K562 (cell line): ENCODE measurements around the gene RFPL3. TPM values are rescaled to one million over a fixed set of nuclear protein-coding genes. Genes with fewer than 3 reads are reported as not detected.

Experiments
- CCAR2 ChIP-seq: fragments of 200-400 bp; formaldehyde crosslinking; IDR thresholded peaks from 2 replicates; pipeline ENCODE4 v1.6.1; 2017; ENCODE audit warnings: mild to moderate bottlenecking, low read depth, low read length
- HEY1 ChIP-seq: fragments of 250-450 bp; sonication (Bioruptor Pico); IDR thresholded peaks from 2 replicates; pipeline ENCODE4 v1.5.0; 2020; ENCODE audit warnings: mild to moderate bottlenecking, moderate library complexity, borderline replicate concordance
- KLF13 ChIP-seq: fragments of 450-650 bp; IDR thresholded peaks from 2 replicates; pipeline ENCODE4 v1.6.1; 2016; ENCODE audit warnings: missing genetic modification characterization, low read depth, mild to moderate bottlenecking, missing compliant biosample characterization, moderate library complexity, borderline replicate concordance
- RFX7 ChIP-seq: fragments of 250-450 bp; sonication (Bioruptor Pico); IDR thresholded peaks from 2 replicates; pipeline ENCODE4 v1.5.1; 2021; ENCODE audit warnings: mild to moderate bottlenecking
- polyA plus RNA-seq, 8 experiments: library from polyadenylated mRNA; depleted of rRNA in 4 of 8; stranded (reverse) in 5 of 8; unstranded in 3 of 8; fragments of >200 nt; fragmentation: Nextera tagmentation in 2 of 8; fragmentation: Illumina TruSeq in 1 of 8; extraction: Ambion mirVana in 2 of 8; extraction: Trizol in 1 of 8; gene quantifications; 2 replicates each; pipeline versions ENCODE4 v1.2.1 to v1.2.3, GENCODE V29; 2011 to 2014; ENCODE audit warnings: inconsistent platforms in 1 of 8, missing spikeins in 1 of 8
- total RNA-seq, 7 experiments: library from RNA; depleted of rRNA in 6 of 7; stranded (reverse); fragments of >200 nt in 6 of 7; fragmentation: Illumina TruSeq in 2 of 7; extraction: Trizol in 2 of 7; gene quantifications; 2 replicates each; pipeline versions ENCODE4 v1.2.1 to v1.2.3, GENCODE V29; 2011 to 2021; ENCODE audit warnings: low replicate concordance in 1 of 7
- TF ChIP-seq, protein P1 (sequence below), 2 experiments: fragments of 450-650 bp; IDR thresholded peaks; 2 replicates each; pipeline ENCODE4 v1.6.1; 2018; ENCODE audit warnings: mild to moderate bottlenecking in 2 of 2, low read depth in 1 of 2; ENCODE audit not compliant: partially characterized antibody in 2 of 2
- TF ChIP-seq, protein P2 (sequence below), 2 experiments: IDR thresholded peaks; 2 replicates each; pipeline ENCODE4 v1.6.1; 2011; ENCODE audit warnings: borderline replicate concordance in 1 of 2, control low read depth in 1 of 2, low read depth in 1 of 2, low read length in 1 of 2, mild to moderate bottlenecking in 1 of 2, mixed read lengths in 1 of 2, moderate library complexity in 1 of 2; ENCODE audit not compliant: insufficient read depth in 1 of 2, insufficient read length in 1 of 2, poor library complexity in 1 of 2, severe bottlenecking in 1 of 2; ENCODE audit errors: extremely low read depth in 1 of 2

RFPL3 gene
- total and polyA plus RNA-seq, 9 of the 15 experiments (the other 6 are each of a cell fraction or from before 2014, with no cell fraction given) = not detected

DNA sequence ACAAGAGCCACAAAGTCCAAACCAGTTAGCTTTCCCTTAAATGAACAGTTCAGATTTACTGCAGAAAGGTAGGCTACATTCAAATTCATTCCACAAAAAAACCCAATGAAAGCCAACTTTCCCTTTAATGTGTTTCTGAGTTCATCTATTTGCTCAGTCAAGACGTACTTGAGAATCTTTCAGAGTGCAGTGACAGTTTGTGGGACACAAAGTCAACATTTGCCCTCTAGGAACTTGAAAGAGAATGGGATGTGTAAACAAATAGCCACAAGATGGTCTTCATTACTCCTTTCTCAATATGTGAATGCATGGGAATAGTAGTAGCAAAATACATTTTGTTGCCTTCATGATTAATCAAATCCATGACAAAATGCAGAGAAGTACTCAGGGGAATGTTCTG is 38.6 kb downstream of the RFPL3 start (continued):
- TF ChIP-seq, protein P1, sequence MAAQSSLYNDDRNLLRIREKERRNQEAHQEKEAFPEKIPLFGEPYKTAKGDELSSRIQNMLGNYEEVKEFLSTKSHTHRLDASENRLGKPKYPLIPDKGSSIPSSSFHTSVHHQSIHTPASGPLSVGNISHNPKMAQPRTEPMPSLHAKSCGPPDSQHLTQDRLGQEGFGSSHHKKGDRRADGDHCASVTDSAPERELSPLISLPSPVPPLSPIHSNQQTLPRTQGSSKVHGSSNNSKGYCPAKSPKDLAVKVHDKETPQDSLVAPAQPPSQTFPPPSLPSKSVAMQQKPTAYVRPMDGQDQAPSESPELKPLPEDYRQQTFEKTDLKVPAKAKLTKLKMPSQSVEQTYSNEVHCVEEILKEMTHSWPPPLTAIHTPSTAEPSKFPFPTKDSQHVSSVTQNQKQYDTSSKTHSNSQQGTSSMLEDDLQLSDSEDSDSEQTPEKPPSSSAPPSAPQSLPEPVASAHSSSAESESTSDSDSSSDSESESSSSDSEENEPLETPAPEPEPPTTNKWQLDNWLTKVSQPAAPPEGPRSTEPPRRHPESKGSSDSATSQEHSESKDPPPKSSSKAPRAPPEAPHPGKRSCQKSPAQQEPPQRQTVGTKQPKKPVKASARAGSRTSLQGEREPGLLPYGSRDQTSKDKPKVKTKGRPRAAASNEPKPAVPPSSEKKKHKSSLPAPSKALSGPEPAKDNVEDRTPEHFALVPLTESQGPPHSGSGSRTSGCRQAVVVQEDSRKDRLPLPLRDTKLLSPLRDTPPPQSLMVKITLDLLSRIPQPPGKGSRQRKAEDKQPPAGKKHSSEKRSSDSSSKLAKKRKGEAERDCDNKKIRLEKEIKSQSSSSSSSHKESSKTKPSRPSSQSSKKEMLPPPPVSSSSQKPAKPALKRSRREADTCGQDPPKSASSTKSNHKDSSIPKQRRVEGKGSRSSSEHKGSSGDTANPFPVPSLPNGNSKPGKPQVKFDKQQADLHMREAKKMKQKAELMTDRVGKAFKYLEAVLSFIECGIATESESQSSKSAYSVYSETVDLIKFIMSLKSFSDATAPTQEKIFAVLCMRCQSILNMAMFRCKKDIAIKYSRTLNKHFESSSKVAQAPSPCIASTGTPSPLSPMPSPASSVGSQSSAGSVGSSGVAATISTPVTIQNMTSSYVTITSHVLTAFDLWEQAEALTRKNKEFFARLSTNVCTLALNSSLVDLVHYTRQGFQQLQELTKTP (IDR thresholded peaks at IDR 0.05; ENCODE audit: low read depth in 1 of 2, partially characterized antibody in 2 of 2) = no peak
- TF ChIP-seq KLF13 (no peak), HEY1 (no peak), RFX7 (CRISPR knock-in tag) (no peak), CCAR2 (no peak)
- TF ChIP-seq, protein P2, sequence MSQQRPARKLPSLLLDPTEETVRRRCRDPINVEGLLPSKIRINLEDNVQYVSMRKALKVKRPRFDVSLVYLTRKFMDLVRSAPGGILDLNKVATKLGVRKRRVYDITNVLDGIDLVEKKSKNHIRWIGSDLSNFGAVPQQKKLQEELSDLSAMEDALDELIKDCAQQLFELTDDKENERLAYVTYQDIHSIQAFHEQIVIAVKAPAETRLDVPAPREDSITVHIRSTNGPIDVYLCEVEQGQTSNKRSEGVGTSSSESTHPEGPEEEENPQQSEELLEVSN (IDR thresholded peaks at IDR 0.05; ENCODE audit: borderline replicate concordance in 1 of 2, extremely low read depth in 1 of 2, insufficient read depth in 1 of 2, insufficient read length in 1 of 2, low read depth in 1 of 2, low read length in 1 of 2, poor library complexity in 1 of 2, severe bottlenecking in 1 of 2) = no peak
- TF ChIP-seq, all 486 proteins: peak for 0
